Glomerular visceral epithelial cell (primary cell): ENCODE measurements around the gene STK26.
"Not testable (repeated sequence)": the region's sequence is repeated elsewhere in the genome, so short reads cannot be mapped to it uniquely, and the experiment has no call there.

Experiments
- DNase-seq: peaks from one replicate; pipeline ENCODE4 v3.0.0-alpha.2; 2016; ENCODE audit errors: extremely low spot score

Gene STK26

DNA sequence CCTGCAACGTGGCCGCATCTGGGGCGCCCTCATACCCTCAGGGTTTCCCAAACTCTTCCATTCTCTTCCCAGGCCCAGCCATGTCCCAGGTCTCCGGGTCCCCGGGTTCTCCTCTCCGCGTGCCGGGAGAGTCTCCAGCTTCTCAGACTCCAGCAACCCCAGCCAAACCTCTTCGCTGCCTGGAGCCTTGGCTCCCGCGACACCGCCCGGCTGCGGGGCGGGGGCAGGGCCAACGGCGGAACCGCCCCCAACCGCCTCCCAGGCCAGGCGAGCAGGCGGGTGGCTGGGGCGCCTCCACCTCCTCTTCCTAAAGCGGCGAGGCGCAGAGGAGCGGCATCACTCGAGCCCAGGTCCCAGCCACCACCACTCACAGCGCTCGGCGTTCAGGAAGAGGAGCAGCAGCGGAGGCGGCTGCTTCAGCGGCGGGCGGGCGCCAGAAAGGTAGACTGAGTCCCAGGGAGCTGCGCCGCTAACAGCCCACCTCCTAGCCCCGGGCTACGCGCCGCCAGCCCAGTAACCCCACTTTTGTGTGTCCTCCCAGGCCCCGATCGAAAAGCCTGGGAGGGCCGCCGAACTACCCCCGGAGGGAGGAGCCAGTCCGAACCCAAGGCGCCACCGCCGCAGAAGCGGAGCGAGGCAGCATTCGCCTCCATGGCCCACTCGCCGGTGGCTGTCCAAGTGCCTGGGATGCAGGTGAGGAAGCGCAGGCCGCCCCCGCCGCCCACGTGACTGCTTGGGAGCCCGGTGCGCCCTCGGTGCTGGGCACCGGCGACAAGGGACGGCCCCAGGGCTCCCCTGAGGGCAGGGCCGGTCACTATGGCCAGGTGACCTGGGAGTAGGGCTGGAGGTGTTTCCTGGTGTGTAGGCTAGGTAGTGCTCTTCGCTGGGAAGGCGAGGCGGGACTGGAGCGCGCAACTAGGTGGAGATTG lies at the start of gene STK26:
Gene STK26 (plus strand): TSS at position 336 of the 929 bp plus-strand sequence. CDS start 316 bp downstream, at position 652.
- DNase-seq, result peak; percentile 70

DNA sequence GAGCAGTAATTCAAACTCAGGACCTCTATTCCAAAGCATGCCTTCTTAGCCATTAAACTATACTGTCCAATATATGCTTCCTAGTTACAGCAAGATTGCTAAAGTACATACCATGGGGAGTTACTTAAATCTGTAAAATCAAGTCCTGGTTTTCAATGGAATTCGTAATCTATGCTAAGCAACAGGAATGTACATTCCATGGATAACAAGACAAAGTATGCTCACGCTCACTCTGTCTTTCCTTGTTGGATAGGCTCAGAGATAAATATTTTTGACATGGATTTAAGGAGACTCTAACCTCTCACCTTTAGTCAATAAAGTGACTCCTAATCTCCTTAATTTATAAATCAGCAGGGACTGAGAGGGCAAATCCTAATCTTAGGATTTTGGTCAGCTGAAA lies 47.3 kb upstream of the STK26 start:
- DNase-seq, result no peak

DNA sequence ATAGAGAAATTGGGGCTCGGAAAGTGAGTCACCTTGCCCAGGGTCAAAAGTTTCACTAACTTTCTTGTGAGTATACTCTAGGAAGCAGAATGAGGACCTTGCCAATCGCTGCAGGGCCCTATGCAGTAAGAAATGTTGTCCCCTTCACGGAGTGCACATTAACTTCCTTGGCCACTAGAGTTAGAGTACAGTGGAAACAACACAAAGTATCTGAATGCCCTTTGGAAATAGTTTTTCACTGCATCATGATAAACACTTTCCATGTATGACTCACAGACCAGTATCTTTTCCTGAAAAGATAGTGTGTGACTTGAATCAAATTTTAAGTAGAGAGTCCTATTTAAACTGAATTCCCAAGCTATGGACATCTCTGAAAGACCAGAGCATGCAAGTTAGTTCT lies 45.5 kb upstream of the STK26 start:
- no peak for DNase-seq

DNA sequence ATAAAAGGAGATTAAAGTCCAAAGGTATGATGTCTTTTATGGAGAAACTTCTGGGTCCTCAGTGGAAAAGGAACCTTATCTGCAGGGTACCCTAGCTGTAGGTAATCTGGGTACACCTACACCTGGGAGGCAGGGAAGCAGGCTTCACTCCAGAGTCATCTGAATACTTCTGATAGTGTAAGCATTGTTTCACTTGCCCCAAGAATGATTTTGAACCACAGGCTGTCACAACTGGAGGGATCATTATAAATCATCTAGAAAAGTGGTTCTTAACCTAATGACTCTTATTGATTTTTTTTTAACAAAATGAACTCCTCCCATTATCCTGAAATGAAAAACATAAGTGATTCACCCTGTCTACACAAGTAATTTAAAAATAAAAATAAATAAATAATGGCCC lies 44.0 kb upstream of the STK26 start:
- DNase-seq, result no peak

DNA sequence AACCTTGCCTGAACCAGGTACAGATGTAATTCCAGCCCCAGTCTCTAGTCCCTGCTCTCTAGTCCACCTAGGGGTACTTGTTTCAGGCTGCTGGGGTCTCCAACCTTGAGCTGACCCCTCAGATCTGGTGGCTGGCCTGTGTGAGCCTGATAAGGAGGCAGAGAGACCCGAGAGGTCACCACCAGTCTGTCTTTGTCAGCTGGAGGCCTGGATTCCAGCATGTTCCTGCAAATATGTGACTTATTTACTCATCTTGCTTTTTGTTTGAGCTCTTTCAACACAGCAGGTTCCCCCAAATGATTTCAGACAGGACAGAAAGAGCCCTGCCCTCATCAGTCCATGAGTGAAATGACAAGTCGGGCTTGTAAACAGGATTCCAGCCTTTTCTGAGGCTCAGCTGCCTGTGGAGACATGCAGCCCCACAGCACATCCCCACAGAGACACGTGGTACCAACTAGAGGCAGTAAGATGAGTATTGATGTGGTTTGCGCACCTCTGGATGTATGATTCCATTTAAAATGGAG lies 37.5 kb upstream of the STK26 start:
- no peak for DNase-seq

DNA sequence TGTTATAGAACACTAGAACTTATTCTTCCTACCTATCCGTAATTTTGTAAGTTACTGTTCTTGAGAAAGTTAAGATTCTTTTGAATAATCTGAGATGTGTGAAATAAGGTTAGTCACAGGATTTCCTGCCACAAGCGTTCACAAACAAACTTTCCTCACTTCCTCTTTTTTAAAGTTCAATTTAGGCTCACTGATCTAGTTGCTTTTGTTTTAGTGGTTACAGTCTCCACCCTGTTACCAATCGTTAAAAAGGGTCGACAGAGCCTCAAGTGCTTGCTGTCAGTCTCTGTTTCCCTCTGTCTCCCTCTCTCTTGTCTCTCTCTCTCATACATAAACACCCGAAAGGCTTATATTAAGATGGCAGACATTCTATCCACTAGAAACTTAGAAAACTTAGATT lies 35.9 kb upstream of the STK26 start:
- DNase-seq, result no peak

DNA sequence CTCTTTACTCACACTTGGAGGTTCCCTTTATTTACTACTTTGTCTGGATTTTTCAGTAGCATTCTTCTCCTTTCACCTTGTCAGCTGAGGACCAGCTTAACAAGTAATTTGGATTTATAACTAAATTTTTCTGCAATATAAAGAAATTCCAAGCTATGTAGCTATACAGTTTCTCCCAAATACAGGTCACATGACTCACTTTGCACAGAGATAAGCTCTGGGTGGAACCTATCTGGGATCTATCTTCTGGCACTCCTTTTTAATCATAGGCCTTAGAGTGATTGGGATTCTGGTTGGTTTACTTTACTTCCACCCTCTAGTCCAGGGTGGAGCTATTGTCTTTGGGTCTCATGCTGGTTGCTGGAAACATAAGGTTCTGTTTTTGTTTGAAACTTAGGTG lies 34.9 kb upstream of the STK26 start:
- DNase-seq, result no peak

DNA sequence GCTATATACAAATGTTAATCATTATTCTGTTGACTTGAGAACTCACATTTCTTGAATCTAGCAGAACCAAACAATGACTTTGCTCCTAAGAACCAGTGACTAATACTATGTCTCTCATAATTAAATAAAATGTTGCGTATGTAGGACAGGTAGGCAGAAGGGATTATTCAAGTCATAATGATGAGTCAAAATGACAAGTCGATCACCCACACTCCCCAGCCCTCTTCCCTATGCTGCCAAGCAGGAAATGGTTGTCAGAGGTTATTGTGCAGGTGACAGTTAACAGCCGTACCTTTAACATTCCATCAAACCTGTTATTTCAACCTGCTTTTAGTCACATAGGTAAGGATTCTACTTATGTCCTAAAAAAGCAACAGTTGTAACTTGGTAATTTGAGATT lies 22.0 kb upstream of the STK26 start:
- DNase-seq, result no peak

DNA sequence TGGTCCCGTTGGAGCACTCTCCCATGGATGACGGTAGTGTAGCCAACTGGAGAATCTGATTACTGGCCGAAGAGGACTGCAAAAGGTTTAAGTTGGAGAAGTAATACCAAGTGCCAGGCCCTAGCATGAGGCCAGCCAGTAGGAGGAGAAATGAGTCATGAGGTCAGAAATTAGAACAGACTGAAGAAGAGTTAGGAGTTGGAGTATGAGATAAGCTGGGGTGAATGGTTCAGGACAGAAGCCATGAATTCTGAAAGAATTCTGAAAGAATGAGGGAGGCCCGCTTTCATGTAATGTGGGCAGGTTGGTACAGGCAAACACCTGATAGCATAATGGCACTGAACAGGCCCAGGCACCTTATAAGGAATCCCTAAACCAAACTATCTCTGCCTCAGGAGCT lies 18.4 kb upstream of the STK26 start:
- no peak for DNase-seq

DNA sequence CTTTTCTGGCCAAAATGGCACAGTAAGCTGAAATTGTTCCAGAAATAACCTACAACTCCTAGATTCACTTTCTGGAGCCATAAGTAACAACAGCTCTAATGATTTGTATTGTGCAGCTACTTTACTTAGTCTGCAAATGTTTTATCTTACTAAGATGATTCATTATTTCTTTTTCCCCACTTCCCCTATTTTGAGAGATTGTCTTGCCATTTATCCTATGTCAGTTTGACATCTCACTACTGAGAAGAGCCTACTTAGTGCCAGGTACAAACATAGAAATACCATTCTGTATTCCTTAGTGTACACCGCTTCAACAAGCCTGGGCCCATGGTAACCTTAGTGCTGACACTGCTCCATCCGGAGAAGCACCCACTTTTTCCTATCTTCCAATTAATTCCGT lies 13.8 kb upstream of the STK26 start:
- no peak for DNase-seq

DNA sequence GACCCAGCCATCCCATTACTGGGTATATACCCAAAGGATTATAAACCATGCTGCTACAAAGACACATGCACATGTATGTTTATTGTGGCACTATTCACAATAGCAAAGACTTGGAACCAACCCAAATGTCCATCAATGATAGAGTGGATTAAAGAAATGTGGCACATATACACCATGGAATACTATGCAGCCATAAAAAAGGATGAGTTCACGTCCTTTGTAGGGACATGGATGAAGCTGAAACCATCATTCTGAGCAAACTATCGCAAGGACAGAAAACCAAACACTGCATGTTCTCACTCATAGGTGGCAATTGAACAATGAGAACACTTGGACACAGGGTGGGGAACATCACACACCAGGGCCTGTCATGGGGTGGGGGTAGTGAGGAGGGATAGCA lies 12.9 kb upstream of the STK26 start:
- DNase-seq, result not testable (repeated sequence)

DNA sequence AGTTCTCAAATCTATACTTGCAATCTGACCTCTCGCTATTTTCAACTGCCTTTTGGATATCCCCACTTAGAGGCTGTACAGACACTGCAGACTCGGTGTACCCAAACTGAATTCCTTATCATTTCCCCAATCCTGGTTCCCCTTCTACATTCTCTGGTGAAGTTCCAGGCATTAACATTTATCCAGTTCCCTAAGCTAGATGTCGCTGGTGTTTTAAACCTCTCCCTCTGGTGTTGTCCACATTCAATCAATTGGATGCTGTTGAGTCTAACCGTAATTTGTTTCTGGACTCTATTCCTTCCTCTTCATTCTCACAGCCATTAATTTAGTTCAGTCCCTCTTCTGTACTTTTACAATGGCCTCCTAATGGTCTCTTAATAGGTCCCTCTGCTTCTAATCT lies 7.2 kb upstream of the STK26 start:
- DNase-seq, result no peak

DNA sequence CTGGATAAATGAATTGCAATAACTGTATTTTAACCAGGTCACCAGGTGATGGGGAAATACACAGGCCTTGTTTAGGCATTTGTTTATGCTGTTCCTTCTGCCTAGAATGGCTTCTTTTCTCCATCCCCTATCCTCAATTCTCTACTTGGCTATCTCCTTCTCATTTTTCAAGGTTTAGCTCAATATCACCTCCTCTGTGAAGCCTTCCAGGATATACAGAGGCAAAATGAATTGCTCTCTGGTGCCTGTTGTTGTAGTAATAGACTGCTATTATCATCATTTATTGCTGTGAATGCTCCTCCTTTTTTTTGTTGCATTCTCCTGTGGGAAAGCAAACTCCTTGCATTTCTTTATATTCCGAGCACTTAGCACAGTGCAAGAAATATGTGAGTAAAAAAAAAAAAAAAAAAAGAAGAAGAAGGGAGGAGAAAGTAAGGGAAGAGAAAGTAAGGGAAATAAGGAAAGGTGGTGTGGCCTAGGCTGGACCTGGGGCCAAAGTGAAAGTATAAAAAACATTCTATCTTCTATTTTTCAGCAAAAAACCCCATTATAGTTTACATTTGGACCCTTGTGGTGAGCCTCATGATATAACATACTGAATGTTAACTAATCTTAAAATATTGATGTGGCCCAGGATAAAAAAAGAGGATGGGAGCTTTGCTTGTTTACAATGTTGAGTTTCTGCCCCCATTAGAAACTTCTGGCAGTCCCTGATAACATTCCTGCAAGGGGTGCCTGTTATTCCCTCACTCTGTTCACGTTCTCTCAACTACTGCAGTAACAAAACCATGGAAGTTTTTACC lies 6.3 kb upstream of the STK26 start:
- DNase-seq, result no peak

DNA sequence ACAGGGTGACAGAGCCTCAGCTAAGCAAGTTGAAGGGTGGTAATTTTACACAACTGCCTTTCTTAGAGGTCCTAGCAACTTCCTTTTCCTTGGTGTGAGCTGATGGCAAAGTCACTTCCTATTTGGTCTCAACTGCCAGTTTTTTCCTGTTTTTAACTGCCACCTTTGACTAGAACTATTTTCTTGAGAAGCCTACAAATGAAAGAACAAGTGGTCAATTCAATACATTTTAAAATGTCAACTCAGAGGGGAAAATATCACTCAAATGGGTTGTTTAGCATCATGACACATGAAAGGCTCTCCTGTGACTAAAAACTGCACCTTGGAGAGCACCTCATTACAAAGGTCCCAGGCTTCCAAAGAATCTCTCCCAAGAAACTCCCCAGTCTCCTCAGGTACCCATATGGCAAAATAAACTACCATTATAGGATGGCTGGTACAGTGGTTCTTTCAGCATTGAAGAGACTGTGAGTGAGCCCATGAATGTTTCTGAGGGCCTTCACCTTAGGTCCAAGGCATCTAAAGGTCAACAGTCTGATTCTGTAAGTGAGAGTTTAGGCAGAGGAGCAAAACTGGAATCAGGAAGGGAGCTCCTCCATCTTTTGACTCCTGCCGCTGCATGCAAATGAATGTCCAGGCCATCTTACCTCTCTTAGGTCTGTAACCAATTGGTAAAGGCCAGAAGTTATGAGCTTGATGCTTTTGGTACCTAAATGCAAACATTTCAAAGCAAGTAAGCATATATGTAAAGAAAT lies 5.5 kb upstream of the STK26 start:
- no peak for DNase-seq

DNA sequence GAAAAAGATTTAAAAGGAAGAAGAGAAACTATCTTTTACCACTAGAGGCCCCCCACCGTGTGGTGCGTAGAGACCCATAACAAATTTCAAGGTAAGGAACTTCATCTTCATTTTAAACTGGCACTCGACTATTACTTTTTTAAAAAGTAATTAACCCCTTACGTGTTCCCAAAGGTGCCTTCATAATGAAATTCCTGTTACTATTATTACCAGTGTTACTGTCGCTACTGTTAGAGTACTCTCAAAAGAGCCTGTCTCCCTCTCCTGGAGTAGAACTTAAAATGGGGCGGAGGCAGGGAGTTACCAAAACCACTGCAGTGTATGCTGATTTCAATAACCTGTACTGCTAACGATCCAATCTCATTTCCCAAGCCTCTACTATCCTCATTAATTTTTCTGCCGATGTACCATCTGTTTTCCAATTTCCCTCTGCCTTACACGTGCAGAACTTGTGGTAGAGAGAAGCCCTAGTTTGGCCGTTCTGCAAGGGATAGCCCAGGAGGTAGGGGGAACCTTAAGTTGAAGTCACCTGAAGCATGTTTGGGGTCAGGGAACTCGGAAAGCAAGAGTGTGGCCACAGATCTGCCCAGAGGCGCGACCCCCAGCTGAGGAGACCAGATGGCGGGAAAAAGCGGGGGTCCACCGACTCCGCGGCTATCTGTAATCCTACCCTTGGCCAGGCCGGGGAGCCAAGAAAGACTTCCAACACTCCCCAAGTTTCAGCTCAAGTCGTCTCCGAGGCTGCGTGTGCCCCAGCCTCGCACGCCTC lies 720 bp upstream of the STK26 start:
- peak; percentile 2 for DNase-seq

DNA sequence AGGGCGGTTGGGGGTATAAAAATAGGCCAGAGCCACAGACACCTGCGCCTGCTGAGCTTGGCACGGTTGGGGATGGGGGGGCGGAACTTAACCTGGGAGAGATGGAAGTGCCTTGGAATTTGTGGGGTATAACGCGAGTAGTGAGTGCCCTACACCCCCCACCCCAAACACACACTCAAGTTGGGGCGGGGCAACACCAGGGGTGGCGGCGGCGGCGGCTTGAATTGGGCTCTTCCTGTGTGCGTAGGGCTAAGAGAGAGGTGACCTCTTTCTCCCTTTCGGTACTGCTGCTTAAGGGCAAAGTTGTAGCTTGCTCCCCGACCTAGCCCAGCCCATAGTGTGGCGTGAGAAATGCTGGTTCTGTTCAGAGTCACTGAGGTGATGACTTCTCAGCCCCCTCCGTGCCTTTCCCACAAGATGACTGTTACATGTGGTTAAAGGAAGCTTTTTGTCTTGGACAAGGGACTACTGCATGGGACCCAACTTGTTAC lies 839 bp downstream of the STK26 start:
- peak; percentile 26 for DNase-seq

DNA sequence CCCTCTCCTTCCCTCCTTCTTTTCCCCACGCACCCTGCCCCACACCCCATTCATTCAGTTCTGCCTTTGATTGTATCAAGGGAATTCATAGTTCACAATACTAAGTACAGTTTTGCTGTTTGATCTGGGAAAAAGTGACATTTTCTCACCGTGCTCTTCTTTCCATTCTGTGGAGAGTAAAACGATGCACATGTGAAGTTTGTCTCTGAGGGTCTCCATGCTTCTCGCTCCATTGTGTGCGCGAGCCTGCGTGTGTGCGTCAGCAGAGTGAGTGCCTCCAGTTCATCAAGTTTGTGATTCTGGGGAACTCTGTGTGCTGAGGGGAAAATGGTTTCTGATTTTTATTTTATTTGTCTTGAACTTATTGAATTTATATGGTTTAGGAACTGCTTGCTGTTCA lies 1.9 kb downstream of the STK26 start:
- no peak for DNase-seq

DNA sequence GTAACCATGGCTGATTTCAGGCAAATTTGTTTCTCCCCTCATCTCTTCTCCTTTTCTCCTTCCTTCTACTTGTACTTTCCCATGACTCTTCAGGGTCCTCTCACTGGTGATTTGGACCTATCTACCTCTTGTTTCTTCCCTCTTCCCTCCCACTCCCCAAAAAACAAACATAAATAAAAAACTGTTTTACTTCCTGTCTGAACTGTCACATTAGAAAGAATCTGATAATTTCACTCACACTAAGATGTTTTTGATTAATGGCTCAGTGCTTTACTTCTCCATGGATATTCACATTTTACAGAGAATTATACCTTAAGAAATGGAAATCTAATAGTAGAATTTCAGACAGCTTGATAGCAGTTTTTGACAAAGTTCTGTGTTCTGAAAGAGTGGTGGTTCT lies 7.2 kb downstream of the STK26 start:
- DNase-seq, result no peak

DNA sequence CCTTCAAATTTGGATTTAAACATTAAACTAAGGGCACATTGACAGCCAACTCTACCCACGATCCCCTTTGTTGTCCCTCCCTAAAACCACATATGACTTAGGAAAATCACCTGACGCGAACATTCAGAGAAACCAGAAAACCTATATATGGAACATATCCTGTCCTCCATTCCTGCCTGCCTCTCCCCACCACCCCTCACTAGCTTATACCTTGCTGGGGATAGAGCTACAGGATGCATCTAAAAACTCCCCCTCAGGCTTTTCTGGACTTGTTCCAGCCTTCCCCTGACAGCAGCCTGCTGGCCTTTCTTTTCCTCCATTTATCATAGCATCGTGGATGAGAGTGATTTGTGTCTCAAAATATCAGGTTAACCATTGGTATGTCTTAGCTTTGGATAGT lies 8.8 kb downstream of the STK26 start:
- no peak for DNase-seq

DNA sequence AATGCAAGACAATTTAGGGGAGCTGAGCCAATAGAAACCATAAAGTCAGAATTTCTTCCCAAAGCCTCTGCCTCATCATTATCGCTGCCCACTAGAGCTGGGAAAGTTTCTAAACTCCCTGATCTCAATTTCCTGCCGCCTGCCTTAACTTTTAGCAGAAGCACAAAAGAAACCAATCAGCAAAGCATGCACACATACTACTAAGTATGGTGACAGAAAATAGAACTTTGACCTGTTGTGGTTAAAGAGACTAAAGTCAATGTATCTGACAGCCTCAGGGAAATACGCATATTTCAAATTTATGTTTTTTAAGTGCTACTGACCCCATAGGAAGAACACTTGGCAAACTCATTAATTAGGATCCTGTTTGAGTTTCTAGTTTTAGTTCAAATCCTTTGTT lies 10.1 kb downstream of the STK26 start:
- DNase-seq, result no peak

DNA sequence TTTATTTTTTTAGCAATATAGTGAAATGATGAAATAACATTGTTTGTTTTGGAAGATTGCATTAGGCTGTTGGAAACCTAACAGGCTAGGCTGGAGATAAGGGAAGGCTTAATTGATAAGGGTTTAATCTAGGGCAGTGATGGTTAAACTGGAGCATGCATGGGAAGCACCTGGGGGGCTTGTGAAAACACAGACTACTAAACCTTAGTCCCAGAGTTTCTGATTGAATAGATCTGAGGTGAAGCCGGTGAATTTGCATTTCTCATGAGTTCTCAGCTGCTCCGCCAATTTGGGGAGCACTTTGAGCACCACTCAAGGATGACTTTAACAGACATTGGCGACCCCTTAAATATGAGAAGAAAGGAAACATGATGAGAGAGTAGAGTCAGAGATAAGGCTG lies 11.5 kb downstream of the STK26 start:
- no peak for DNase-seq
